K562 (cell line): ENCODE data around the gene EXOC3L2. TPM values are rescaled to one million over a fixed set of nuclear protein-coding genes. Genes with fewer than 3 reads are reported as not detected.

Experiments
- COPS2 ChIP-seq: fragments of 450-650 bp; conservative IDR thresholded peaks from 2 replicates; pipeline ENCODE4 v1.6.1; 2016; ENCODE audit warnings: mild to moderate bottlenecking, moderate library complexity
- FIP1L1 ChIP-seq: fragments of 200-400 bp; formaldehyde crosslinking; IDR thresholded peaks from 2 replicates; pipeline ENCODE4 v1.6.1; 2018; ENCODE audit warnings: mild to moderate bottlenecking, low read depth, low read length; ENCODE audit not compliant: poor library complexity, severe bottlenecking
- FOXM1 ChIP-seq, 2 experiments: fragments of 450-650 bp in 1 of 2; sonication (generic) in 1 of 2; formaldehyde crosslinking in 1 of 2; IDR thresholded peaks; 2 replicates each; pipeline versions ENCODE4 v1.6.1 to v1.9.0; 2017 to 2022; ENCODE audit warnings: low read depth in 2 of 2, mild to moderate bottlenecking in 2 of 2, missing genetic modification reagents in 1 of 2, moderate library complexity in 1 of 2
- HNRNPK ChIP-seq: fragments of 200-400 bp; formaldehyde crosslinking; IDR thresholded peaks from one replicate; pipeline ENCODE4 v1.6.1; 2018; ENCODE audit warnings: mild to moderate bottlenecking, low read depth, low read length; ENCODE audit not compliant: poor library complexity, severe bottlenecking
- L3MBTL2 ChIP-seq: fragments of 450-650 bp; IDR thresholded peaks from 2 replicates; pipeline ENCODE4 v1.6.1; 2016; ENCODE audit warnings: mild to moderate bottlenecking, moderate library complexity
- MEF2D ChIP-seq: conservative IDR thresholded peaks from 2 replicates; pipeline ENCODE4 v1.6.1; 2016; ENCODE audit warnings: low read depth, missing genetic modification characterization, missing compliant biosample characterization
- MTA2 ChIP-seq: fragments of 450-650 bp; IDR thresholded peaks from 2 replicates; pipeline ENCODE4 v1.6.1; 2016; ENCODE audit warnings: low read depth
- PHF20 ChIP-seq: fragments of 450-650 bp; IDR thresholded peaks from 2 replicates; pipeline ENCODE4 v1.6.1; 2018; ENCODE audit not compliant: partially characterized antibody
- RBM15 ChIP-seq: fragments of 200-400 bp; formaldehyde crosslinking; IDR thresholded peaks from 2 replicates; pipeline ENCODE4 v1.6.1; 2018; ENCODE audit warnings: mild to moderate bottlenecking, low read length, moderate library complexity; ENCODE audit not compliant: insufficient read depth
- STAT5B ChIP-seq: fragments of 250-450 bp; sonication (Bioruptor Pico); IDR thresholded peaks from 2 replicates; pipeline ENCODE4 v1.8.0; 2021; ENCODE audit warnings: mild to moderate bottlenecking, inconsistent platforms
- TCF7 ChIP-seq: sonication (generic); IDR thresholded peaks from 2 replicates; pipeline ENCODE4 v1.6.1; 2016; ENCODE audit warnings: antibody characterized with exemption, borderline replicate concordance
- TGIF2 ChIP-seq: sonication (generic); formaldehyde crosslinking; IDR thresholded peaks from 2 replicates; pipeline ENCODE4 v1.8.1; 2022; ENCODE audit warnings: mild to moderate bottlenecking, missing genetic modification reagents, moderate library complexity
- THRAP3 ChIP-seq: fragments of 450-650 bp; IDR thresholded peaks from 2 replicates; pipeline ENCODE4 v1.6.1; 2016; ENCODE audit warnings: mild to moderate bottlenecking, inconsistent platforms, borderline replicate concordance
- ZBTB33 ChIP-seq: sonication (generic); formaldehyde crosslinking; IDR thresholded peaks from 2 replicates; pipeline ENCODE4 v1.8.1; 2023; ENCODE audit warnings: mild to moderate bottlenecking, missing genetic modification reagents
- ZNF592 ChIP-seq: fragments of 450-650 bp; IDR thresholded peaks from 2 replicates; pipeline ENCODE4 v1.6.1; 2017; ENCODE audit warnings: antibody characterized with exemption, mild to moderate bottlenecking
- polyA plus RNA-seq, 8 experiments: library from polyadenylated mRNA; depleted of rRNA in 4 of 8; stranded (reverse) in 5 of 8; unstranded in 3 of 8; fragments of >200 nt; fragmentation: Nextera tagmentation in 2 of 8; fragmentation: Illumina TruSeq in 1 of 8; extraction: Ambion mirVana in 2 of 8; extraction: Trizol in 1 of 8; gene quantifications; 2 replicates each; pipeline versions ENCODE4 v1.2.1 to v1.2.3, GENCODE V29; 2011 to 2014; ENCODE audit warnings: inconsistent platforms in 1 of 8, missing spikeins in 1 of 8
- total RNA-seq, 7 experiments: library from RNA; depleted of rRNA in 6 of 7; stranded (reverse); fragments of >200 nt in 6 of 7; fragmentation: Illumina TruSeq in 2 of 7; extraction: Trizol in 2 of 7; gene quantifications; 2 replicates each; pipeline versions ENCODE4 v1.2.1 to v1.2.3, GENCODE V29; 2011 to 2021; ENCODE audit warnings: low replicate concordance in 1 of 7
- TF ChIP-seq, protein P1 (sequence below): fragments of 150-350 bp; conservative IDR thresholded peaks from 2 replicates; pipeline ENCODE4 v1.6.1; 2014; ENCODE audit warnings: low read length

EXOC3L2 gene
- total and polyA plus RNA-seq, 9 of the 15 experiments (the other 6 are each of a cell fraction or from before 2014, with no cell fraction given): 0.31 to 19.0 (median 2.4) TPM

- no peak for TF ChIP-seq FOXM1 (IDR thresholded peaks at IDR 0.05; ENCODE audit: low read depth)
- TF ChIP-seq FOXM1 (CRISPR knock-in tag; IDR thresholded peaks at IDR 0.05; ENCODE audit: low read depth): no peak
- TF ChIP-seq ZBTB33: no peak
- no peak for TF ChIP-seq THRAP3
- TF ChIP-seq MEF2D: no peak
- TF ChIP-seq PHF20: no peak
- TF ChIP-seq TCF7: 0 out of 2 replicates have a peak, but pooled peaks have one; percentile 10
- TF ChIP-seq MTA2: no peak
- TF ChIP-seq, protein P1, sequence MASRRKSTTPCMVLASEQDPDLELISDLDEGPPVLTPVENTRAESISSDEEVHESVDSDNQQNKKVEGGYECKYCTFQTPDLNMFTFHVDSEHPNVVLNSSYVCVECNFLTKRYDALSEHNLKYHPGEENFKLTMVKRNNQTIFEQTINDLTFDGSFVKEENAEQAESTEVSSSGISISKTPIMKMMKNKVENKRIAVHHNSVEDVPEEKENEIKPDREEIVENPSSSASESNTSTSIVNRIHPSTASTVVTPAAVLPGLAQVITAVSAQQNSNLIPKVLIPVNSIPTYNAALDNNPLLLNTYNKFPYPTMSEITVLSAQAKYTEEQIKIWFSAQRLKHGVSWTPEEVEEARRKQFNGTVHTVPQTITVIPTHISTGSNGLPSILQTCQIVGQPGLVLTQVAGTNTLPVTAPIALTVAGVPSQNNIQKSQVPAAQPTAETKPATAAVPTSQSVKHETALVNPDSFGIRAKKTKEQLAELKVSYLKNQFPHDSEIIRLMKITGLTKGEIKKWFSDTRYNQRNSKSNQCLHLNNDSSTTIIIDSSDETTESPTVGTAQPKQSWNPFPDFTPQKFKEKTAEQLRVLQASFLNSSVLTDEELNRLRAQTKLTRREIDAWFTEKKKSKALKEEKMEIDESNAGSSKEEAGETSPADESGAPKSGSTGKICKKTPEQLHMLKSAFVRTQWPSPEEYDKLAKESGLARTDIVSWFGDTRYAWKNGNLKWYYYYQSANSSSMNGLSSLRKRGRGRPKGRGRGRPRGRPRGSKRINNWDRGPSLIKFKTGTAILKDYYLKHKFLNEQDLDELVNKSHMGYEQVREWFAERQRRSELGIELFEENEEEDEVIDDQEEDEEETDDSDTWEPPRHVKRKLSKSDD: no peak
- TF ChIP-seq STAT5B: no peak
- TF ChIP-seq FIP1L1: peak; percentile 80
- TF ChIP-seq HNRNPK: no peak
- peak; percentile 76 for TF ChIP-seq ZNF592
- no peak for TF ChIP-seq RBM15
- TF ChIP-seq L3MBTL2: no peak
- TF ChIP-seq COPS2: no peak
- TF ChIP-seq TGIF2: no peak
These were observed 65.9 kb downstream of the EXOC3L2 start (continued) for GRCh38 chr19:45179072-45179891.
